Adrenal gland (tissue), 5 donors: ENCODE data around the gene KIRREL3.

Source experiments
- POLR2A ChIP-seq, 2 donors: fragments of 450-650 bp; IDR thresholded peaks; one replicate each; pipeline ENCODE4 v1.6.1; 2017; ENCODE audit warnings: antibody characterized with exemption in 2 of 2, mild to moderate bottlenecking in 2 of 2, moderate library complexity in 1 of 2
- TF ChIP-seq, protein P1 (sequence below), 6 experiments: fragments of 450-650 bp in 4 of 6; fragments of 200-600 bp in 2 of 6; sonication (generic) in 1 of 6; IDR thresholded peaks; 1 replicate in 5 of 6; 2 replicates in 1 of 6; pipeline versions ENCODE4 v1.5.1 to v1.8.0; 2016 to 2021; ENCODE audit warnings: antibody characterized with exemption in 6 of 6, mild to moderate bottlenecking in 2 of 6, moderate library complexity in 1 of 6
- donor health status: DM: no; HTN: no; CAD: no.

DNA sequence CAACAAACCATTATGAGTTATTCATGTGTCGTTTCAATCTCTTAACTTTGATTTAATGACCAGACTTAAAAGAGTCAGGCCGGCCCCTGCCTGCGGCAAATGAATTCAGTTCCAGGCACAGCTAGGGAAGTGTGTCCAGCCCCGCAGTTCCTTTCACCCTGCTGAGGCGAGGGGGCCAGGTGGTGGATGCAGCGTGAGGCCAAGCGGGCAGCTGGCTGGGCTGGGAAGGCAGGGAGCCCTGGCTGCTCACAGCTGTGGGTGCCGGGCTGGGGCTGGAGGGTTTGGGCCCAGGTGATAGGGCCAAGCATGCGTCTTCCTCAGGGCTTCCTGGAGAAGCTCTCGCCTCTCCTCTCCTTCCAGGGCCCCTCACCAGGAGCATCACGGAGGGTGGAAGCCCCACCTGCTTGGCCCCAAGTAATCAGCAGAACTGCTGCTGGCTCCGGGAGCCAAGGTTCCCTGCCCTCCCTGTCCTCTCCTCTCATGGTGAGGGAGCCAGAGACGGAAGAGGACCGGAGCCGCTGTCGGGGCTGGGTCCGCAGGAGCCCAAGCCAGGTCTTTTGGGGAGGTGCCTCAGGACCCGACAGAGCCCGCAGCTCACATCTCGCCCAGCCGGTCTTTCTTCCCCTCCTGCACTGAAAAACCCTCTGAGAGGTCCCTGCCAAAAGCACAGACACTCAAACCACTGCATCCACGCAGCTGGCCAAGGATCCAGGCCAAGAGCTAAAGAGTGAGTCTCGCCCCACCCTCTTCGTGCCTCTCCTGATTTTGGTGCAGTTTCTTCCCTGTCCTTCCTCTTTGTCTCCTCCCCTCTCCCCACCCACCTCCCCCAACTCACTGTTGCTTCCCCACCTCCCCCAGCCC lies 548.1 kb downstream of the KIRREL3 start:
- TF ChIP-seq, protein P1, sequence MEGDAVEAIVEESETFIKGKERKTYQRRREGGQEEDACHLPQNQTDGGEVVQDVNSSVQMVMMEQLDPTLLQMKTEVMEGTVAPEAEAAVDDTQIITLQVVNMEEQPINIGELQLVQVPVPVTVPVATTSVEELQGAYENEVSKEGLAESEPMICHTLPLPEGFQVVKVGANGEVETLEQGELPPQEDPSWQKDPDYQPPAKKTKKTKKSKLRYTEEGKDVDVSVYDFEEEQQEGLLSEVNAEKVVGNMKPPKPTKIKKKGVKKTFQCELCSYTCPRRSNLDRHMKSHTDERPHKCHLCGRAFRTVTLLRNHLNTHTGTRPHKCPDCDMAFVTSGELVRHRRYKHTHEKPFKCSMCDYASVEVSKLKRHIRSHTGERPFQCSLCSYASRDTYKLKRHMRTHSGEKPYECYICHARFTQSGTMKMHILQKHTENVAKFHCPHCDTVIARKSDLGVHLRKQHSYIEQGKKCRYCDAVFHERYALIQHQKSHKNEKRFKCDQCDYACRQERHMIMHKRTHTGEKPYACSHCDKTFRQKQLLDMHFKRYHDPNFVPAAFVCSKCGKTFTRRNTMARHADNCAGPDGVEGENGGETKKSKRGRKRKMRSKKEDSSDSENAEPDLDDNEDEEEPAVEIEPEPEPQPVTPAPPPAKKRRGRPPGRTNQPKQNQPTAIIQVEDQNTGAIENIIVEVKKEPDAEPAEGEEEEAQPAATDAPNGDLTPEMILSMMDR (IDR thresholded peaks at IDR 0.05): no peak
- no peak for TF ChIP-seq POLR2A (IDR thresholded peaks at IDR 0.05)
